Esophagus mucosa (tissue), 1 donor: ENCODE data around the gene MPZL3. TPM values are rescaled to one million over a fixed set of nuclear protein-coding genes. Genes with fewer than 3 reads are reported as not detected.
"Not testable (repeated sequence)": the region's sequence is repeated elsewhere in the genome, so short reads cannot be mapped to it uniquely, and the experiment has no call there.

Experiments used
- ATAC-seq: fragments of 200-7000 bp; cut with Tn5 transposase; one replicate; pipeline ENCODE4 v1.9.1; 2020
- total RNA-seq: library from RNA; stranded (reverse); gene quantifications from one replicate; pipeline ENCODE4 v1.2.4, GENCODE V29; 2023
- donor health status: DM: yes; HTN: yes; CAD: no.

Gene MPZL3
- total RNA-seq, 1 donor from 2014 or later = 20.7 TPM

DNA sequence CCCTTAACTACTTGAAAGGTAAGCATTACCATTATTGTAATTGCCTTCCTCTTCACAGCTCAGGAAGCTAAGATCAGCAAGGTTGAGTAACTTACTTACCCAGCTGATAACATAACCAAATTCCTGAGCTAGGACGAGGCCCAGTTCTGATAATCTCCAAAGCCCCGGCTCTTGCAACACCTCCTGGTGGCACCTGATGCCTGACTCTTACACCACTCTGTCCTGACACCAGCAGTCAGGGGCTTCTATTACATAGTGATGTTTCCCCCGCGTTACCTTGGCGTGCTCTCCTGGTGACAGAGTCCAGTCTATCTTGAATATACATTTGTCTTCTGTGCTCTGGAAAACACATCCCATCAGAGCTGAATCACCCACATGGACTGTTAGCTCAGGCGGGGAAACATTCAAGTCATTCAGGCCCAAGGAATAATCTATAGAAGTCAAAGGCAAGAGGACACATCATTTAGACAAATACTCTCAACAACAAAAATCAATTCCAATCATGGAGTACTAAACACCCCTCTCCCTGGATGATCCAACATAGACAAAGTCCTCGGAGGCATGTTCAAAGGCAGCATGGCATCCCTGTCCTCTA lies 39.9 kb downstream of the MPZL3 start:
- ATAC-seq = no peak

DNA sequence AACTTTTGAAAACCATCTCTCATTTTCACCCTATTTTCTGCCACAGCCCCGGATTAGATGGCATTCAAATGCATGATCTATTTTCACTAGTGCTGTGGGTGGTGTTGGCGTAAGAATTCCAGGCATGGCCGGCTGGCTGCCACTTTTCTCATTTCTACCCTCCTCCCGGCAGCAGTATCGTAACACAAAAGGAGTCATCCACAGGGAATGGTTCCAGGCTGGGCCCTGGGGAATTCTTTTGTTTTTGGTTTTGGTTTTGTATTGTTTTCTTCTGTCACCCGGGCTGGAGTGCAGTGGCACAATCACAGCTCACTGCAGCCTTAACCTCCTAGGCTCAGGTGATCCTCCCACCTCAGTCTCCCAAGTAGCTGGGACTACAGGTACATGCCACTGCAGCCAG lies 41.2 kb downstream of the MPZL3 start:
- no peak for ATAC-seq

DNA sequence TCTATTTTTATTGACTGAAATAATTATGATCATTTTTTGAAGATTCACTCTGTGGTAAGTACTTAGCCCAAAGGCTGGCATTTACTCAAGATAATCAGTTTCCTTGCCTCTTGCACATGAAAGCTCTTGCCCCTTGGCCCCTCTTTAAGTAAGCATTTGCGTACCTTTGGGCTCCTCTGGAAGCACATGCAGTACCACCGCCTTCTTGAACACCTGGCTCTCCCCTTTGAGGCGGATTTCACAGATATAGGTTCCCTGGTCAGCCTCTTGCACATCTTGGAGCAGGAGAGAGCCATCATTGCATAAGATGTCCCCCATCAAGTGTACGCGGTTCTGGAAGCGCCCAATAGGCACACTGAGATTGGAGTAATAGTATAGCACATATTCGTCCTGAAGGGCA lies 41.8 kb downstream of the MPZL3 start:
- no peak for ATAC-seq

DNA sequence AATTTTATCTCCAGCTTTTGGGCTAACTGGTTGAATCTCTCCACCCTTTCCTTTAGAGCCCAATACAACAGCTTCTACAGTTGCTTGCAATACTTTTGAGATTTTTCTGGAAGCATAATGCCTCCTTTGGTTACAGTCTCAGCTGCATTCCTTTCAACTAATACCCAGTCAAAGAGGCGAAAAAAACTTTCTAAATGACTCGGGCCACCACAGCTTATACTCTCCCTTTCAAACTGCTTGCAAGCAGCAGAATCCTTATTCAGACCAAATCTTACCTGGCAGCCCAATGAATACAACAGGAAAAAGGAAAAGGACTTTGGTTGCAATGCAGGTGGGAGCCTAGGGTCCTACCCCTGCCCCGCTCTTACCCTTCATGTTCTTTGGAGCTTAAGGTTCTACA lies 43.1 kb downstream of the MPZL3 start:
- no peak for ATAC-seq

DNA sequence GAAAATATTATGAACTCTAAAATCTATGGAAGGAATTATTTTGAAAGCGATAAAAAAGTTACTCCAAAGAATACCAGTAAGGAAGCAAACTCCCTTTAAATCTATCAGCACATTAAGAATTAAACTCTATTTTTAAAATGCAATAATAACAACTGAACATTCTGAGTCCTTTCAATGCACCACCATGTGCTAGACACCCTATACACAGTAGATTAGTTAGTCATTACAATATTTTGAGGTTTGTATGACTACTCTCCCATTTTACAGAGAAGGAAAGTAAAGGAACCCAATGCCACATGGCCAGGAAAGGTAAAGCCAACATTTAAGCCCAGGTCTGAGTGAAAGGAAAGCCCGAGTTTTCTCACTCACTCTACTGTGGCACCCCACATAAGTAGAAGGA lies 45.1 kb downstream of the MPZL3 start:
- ATAC-seq = no peak

DNA sequence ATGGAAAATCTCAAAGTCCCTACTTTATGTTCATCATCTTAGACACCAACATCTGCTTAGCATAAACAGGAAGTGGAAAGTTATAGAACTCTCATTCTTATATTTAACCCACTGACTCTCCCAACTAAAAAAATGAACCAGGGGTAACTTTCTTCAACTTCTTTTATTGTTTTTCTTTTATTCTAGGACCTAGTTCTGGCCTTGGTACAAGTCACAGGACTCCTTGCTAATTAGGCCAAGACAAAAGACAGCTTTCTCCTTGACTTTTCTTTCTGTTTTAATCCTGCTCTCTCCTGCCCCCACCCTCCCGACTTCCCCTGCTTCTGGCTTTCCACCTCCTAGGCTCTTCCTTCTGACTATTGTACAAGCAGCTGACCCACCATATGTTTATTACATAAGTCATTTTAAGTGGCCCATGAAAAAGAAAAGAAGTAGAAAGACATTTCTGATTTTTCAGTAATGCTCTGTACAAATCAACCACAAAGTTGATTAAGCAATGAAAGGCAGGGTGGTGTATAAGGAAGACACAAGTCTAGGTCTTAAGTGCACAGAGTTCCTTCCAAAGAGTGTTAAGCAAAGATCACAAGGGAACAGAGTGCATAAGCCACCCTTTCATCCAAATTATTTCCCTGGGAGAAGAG lies 45.7 kb downstream of the MPZL3 start:
- ATAC-seq = no peak

DNA sequence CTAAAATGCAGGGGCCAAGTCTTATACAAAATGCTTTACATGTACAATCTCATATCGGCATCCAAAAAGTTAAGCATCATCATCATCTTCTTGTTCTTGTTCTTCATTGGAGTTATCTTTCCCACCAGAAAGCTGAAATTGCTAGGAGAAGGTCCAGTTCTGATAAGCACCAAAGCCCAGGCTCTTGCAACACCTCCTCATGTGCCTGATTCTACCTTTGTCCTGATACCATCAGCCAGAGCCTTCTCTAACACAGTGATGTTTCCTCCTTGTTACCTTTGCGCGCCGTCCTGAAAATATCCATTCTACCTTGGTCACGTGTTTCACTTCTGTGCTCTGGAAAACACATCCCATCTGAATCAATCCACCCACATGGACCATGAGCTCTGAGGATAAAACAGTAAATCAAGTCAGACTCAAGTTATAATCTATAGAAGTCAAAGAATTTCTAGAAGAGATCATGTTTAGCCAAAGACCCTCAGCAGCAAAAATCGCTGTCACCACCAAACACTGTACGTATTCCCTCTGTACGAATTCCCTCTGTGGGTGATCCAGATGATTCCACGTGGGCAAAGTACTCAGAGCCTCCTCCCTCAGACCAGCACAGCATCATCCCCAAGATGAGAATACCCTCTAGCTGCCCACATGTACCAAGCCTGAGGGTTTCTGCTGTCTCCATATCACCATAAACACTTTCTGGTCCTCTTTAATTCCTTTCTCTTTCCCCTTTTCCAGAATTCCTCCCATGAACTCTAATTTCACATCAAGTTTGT lies 46.4 kb downstream of the MPZL3 start:
- no peak for ATAC-seq

DNA sequence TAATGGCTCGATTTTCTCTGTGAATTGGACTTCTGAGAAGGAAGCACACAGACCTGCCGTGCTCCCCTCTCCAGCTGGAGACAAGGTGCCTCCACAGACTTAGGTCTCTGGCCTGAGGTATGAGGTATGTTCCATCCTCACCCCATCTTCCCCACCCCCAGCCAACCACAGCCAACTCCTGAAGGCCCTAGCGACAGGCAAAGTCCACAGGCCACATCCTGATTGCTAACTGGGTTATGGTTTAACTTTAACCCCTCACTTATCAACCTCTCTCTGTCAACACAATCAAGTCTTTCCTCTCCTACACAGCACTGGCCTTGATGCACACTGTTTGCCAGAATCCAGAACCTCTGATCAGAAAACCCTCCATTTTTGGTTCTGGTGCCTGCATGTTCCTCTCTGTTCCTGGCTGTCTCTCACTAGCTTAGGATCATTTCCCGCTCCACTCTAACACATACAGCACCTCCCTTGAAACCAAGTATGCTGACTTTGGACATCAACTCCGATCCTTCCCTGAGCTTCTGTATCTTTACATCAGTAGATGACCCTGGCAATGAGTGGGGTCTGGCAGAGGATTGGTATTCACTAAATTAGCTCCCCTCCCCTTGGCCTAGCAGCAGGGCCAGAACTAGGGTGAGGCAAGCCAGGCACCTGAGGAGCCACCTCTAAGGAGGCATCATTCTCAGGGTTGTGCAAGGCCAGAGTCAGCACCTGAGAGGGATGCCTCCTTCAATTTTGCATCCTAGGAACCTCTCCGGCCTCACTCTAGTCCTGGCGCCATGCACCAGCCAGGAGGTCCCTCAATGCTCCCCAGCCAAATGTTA lies 49.4 kb downstream of the MPZL3 start:
- no peak for ATAC-seq

DNA sequence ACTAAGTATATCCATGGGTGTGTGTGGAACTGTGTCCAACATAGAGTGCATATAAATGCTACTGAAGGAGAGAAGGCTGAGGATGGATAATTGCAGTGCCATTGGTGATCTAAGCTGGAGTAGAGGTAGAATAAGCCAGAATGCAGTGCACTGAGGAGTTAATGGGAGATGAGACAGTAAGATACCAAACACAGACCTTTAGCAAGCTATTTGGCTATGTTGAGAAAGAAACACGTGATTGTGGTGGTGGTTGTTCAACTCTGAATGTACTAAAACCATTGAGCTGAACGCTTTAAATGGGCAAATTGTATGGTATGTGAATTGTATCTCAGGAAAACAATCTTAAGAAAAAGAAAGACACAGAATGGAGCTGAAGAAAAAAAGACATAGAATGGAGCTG lies 50.2 kb downstream of the MPZL3 start:
- ATAC-seq = no peak

DNA sequence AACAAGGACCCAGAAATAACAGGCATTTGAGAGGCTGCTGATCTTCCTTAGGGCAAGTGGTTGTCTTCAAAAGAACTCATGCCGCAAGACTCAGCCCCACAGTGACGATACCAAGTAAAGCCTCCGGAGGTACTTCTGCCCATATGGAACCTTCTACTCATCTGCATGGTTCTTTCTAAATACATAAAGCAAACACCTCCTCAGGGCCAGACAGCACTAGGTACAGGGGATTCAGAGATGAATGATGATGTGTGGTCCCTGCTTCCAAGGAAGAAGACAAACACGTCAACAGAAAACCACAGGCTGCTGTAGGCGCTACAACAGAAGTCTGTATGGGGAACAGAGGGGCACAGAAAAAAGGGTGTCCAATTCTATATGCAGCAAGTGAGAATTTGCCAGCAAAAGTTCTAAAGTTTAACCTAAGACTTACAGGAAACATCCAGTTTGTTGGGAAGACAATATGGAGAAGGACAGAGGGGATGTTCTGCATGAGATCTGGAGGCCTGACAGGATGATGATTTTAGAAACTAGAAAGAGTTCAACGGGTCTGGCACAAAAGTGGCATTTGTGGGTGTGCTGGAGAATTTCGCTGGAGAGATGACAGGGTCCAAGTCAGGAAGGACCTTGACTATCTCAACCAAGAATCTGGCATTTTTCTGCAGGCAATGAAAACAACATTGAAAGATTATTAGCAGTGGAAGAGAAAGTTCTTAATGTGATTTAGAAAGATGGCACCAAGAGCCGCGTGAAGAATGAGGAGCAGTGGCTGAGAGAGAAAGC lies 51.1 kb downstream of the MPZL3 start:
- ATAC-seq = no peak

DNA sequence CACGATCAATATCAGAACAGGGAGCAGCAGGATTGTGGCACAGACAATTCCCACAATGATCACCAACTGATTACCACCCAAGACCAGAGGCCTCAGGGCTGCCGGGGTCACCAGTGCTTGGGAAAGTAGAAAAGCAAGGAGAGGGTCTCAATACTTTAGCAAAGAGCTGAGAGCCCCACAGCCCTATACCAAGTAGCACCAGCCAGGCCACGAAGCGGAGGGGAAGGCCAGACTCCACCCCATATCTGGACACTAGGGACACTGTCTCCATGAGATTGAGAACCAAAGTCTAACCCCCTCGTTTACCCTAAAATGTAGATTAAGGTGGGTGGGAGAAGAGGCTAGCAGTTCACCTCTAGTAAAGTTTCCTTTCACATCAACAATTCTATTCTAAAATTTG lies 51.7 kb downstream of the MPZL3 start:
- no peak for ATAC-seq

DNA sequence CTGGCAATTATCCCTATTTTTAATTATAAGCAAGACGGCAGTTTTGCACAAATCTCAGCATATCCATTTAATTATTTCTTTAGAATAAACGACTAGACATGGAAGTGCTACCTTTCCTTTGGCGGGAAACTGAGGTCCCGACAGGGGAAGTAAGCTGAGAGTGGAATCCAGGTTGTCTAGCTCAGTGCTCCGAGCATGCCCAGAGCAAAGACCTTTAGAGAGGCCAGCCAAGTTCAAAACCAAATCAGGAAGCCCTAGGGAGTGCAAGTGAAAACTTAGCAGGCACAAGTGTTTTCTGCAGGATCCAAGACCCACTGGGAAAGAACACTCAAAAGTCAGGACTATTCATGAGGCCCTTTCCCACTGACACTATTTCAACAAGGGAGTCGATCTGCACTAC lies 53.0 kb downstream of the MPZL3 start:
- no peak for ATAC-seq

DNA sequence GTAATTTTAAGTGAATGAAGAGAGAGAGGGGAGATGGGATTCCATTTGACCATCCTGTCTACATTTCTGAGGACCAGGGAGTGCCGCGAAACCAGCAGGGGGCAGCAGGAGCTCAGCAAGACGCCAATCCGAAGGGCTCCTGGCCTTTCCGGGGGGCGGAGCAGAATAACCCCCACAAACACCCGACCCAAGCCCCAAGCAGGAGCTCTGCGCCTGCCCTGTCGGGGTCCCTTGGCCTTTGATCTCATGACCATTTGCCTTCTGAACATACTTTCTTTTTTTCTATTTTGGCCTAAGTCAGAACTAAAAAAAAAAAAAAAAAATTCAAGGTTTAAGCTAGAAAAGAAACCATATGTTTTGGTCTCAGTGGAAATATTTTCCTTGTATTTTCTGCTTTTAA lies 53.8 kb downstream of the MPZL3 start:
- ATAC-seq = peak; percentile 56

DNA sequence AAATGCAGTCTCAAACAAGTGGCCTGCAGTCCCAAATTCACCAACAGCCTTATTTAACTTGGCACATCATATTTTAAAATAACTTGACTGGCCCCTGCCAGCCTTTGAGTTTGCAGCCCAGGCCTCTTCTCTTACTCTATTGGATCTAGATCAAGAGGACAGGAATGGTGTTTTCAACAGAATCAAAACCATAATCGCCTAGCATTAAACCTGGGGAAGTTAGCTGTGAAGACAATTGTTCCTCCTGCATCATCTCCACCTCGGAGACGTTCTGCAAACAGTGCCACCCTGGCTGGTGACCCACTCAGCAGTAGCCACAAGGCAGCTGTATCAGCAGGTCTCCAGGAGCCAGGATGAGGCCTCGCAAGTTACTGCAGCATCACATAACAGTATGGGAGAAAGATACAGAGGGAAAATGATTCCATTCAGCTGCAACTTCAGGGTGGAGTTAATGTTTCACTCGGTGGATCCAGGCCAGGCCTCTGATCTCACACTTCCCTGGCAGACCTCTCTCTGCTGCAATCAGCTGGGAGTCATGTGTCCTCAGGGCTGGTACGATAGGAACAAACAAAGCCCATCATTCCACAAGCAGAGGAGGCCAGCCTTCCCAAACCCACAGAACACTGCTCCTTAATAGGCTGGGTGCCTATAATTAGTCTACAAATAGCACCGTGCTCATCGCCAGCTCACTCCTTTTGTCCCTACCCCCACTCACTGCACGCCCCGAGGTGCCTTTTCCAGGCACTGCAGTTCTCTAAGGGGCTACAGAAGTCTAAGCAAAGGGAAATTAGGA lies 57.1 kb downstream of the MPZL3 start:
- peak; percentile 87 for ATAC-seq

DNA sequence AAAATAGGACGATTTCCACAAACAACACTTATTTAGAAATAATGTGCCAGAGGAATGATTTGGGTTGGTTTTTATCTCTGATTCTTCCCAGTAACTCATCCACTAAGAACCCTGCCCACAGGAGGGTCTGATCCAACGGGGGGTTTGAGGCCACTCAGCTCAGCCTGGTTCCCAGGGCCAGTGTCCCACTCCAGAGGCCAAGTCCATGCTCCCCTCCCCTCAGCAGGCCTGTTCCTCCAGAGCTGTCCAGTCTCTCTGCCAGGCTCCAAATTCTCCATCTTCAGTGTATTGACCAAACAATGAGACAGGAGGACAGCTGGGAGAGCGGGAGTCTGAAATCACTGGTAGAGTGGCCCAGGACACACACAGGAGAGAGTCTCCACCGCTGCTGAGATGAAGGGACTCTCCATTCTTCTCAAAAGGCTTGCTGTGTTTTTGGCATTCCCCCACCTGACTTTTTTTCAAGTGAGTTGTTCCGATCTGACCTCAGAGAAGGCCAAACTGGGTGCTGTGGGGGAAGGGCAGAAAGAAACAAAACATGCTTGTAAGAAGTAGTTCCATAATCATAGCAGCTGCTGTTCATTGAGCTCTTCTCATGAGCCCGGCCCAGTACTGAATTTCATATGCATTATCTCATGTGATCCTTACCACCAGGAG lies 58.1 kb downstream of the MPZL3 start:
- no peak for ATAC-seq

DNA sequence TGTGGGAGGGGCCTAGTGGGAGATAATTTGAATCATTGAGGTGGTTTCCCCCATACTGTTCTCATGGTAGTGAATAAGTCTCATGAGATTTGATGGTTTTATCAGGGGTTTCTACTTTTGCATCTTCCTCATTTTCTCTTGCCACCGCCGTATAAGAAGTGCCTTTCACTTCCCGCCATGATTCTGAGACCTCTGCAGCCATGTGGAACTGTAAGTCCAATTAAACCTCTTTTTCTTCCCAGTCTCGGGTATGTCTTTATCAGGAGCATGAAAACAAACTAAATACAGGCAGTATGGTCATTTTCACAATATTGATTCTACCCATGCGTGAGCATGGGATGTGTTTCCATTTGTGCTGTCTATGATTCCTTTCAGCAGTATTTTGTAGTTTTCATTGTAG lies 59.3 kb downstream of the MPZL3 start:
- ATAC-seq = not testable (repeated sequence)

DNA sequence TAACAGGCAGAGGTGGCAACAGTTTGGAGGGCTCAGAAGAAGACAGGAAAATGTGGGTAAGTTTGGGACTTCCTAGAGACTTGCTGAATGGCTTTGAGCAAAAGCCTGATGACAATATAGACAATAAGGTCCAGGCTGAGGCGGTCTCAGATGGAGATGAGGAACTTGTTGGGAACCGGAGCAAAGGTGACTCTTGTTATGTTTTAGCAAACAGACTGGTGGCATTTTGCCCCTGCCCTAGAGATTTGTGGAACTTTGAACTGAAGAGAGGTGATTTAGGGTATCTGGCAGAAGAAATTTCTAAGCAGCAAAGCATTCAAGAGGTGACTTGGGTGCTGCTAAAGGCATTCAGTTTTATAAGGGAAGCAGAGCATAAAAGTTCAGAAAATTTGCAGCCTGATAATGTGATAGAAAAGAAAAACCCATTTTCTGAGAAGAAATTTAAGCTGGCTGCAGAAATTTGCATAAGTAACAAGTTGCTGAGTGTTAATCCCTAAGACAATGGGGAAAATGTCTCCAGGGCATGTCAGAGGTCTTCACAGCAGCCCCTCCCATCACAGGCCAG lies 61.1 kb downstream of the MPZL3 start:
- ATAC-seq = not testable (repeated sequence)

DNA sequence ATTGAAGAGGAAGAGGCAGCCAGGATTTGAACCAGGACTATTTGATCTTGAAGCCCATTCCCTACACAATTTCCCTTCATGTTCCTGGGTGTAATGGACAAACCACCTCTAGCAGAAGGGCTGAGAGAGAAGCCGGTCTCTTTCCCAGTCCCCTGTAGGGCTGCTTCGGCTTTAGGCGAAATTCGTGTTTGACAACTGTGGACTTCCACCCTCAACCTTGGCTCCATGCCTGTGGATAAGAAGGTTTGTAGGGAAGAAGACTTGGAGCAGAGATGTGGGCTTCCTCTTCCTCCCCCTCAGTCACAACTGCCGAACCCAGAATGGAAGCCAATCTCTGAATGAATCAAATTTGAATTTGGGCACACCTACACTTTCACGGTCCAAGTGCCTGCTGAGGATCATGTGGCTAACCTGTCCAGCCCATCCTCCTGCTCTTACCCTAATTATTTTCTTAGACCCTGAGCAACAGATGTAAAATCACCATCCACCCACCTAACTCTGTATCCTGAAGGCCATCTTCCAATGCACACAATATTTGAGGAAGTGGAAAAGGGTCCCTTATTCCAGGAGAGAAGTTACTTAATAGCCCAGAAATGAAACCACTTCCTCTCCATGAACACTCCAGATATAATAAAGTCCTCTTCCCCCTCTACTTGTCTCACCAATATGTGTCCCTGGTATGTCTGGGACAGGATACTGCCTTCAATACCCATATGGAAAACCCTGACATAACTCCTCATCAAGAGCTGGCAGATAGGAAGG lies 65.6 kb downstream of the MPZL3 start:
- ATAC-seq = no peak

DNA sequence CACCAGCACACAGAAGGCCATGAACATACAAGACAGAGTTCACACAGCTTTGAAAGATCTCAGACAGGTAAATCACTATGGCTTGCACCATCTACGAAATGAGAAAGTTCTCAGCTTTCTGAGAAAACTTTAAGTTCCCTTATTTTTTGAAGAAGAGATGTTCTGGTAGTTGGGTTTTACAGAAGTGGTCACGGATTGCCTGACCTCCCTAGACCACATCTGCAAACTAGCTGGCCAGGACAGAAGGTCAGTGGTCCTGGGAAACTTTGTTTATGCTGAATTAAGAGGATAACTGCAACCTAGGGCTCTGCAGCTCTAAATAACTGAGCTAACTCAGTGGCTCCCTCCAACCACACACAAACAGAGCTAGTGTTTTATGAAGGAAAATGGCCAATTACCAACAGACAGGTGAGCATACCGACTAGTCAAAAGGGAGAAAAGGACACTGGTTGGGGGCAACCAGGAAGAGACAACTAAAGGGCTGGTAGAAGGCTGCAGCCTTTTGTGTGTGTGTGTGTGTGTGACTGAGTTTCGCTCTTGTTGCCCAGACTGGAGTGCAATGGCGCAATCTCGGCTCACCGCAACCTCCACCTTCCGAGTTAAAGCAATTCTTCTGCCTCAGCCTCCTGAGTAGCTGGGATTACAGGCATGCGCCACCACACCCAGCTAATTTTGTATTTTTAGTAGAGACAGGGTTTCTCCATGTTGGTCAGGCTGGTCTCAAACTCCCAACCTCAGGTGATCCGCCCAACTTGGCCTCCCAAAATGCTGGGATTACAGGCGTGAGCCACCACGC lies 67.2 kb downstream of the MPZL3 start:
- ATAC-seq = no peak
